ENCODE data around the gene KPNA1. TPM values are rescaled to one million over a fixed set of nuclear protein-coding genes. Genes with fewer than 3 reads are reported as not detected.

Gene KPNA1
- total and polyA plus RNA-seq, 8 donors, result 39.6 to 71.4 (median 45.0) TPM

DNA sequence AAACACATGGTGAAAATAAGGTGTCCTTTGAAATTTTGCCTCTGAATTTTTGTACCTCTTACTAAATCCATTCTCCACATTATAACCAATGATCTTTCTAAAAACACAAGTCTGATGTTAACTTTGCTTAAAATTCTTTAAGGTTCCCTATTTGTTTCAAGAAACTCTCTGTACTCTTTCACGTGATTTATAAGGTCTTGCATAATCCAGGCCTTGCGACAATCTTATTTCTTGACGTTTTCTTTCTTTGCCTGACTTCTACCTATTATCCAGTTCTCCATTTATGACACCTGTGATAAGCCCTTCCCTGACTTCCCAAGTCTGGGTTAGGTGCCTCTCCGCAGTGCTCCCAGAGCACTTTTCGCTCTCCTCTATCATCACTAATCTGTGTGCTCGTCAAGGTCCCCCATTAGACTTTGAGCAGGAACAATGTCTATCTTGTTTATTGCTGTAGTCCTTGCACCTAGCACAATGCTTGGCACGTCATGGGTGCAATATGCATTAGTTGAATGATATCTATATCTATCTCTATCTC is 24.3 kb upstream of the KPNA1 start:
- H3K4me3 ChIP-seq, result no peak overlapping the region
- TF ChIP-seq, protein P1, sequence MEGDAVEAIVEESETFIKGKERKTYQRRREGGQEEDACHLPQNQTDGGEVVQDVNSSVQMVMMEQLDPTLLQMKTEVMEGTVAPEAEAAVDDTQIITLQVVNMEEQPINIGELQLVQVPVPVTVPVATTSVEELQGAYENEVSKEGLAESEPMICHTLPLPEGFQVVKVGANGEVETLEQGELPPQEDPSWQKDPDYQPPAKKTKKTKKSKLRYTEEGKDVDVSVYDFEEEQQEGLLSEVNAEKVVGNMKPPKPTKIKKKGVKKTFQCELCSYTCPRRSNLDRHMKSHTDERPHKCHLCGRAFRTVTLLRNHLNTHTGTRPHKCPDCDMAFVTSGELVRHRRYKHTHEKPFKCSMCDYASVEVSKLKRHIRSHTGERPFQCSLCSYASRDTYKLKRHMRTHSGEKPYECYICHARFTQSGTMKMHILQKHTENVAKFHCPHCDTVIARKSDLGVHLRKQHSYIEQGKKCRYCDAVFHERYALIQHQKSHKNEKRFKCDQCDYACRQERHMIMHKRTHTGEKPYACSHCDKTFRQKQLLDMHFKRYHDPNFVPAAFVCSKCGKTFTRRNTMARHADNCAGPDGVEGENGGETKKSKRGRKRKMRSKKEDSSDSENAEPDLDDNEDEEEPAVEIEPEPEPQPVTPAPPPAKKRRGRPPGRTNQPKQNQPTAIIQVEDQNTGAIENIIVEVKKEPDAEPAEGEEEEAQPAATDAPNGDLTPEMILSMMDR (IDR thresholded peaks at IDR 0.05), result no peak

DNA sequence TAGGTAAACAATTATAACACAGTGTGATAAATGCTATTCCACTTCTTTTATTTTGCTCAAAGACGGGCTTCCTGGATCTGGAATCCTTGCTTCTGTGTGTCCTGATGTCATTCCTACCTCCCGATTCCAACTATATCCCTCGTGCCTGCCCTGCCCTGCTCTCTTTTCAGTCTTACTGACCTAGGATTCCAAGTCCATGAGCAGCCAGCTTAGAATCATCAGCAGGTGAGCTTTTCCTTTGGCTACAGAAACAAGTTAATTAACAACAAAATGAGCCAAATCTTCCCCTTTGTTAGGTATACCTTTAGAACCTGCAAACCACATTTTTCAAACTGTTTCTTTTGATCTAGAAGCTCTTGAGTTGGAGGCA is 21.9 kb upstream of the KPNA1 start:
- ATAC-seq, result no peak
- H3K4me3 ChIP-seq, result no peak overlapping the region
- DNase-seq, result no peak
- no peak overlapping the region for H3K27ac ChIP-seq
- H3K4me1 ChIP-seq, result peaks cover 0 to 16% of the 10 kb centered on the region in 2 donors
- H3K36me3 ChIP-seq, result peaks cover 6 to 99% of the 10 kb centered on the region in 2 donors
- H3K27me3 ChIP-seq, result no peaks in the 10 kb centered on the region
- intact Hi-C loops (cut with DNase I), result no loop called here
- TF ChIP-seq, protein P1 (IDR thresholded peaks at IDR 0.05), result no peak
- no peaks in the 10 kb centered on the region for H3K9me3 ChIP-seq

More for the DNA sequence above, 24.3 kb upstream of the KPNA1 start:
- Histone ChIP-seq H3K27ac (peak overlapping the region in 1 of 2 donors; percentile 29), H3K9me3 (no peaks in the 10 kb centered on the region), H3K4me1 (peaks cover 0 to 15% of the 10 kb centered on the region in 2 donors), H3K27me3 (no peaks in the 10 kb centered on the region), H3K36me3 (peaks cover 6 to 98% of the 10 kb centered on the region in 2 donors)
- intact Hi-C loops (cut with DNase I), result no loop called here
- DNase-seq (no peak), ATAC-seq (no peak)

DNA sequence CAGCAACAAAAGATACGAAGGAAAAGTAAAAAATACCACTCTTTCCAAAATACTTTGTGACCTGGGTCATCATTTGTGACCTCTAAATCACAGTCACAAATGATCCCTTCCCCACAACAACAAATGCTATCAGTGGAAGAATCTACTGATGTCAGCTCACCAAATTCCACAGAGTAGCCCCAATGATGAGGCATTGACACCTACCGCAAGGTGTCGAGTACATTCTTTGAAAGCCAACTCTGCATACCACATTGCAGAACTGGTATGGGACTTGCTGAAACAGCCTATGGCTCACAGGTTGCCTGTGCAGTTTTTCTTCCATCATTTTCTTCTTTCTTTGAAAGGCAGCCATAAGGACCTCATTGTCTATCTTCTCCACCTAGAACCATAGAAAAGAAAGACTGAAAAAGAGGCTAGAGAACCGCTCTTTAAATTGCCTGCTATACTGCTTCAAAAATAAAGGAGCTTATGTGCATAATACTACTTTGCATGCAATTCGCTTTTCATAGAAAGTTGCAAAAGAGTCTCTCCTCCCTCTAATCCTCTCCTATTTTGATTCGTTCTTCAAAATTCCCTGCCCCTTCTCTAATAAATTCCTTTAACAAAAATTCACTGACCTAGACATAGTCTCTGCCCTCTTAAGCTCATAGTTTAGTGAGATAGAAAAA is 21.4 kb upstream of the KPNA1 start:
- Histone ChIP-seq H3K27ac (no peak overlapping the region), H3K9me3 (no peaks in the 10 kb centered on the region), H3K27me3 (no peaks in the 10 kb centered on the region), H3K4me1 (peaks cover 0 to 16% of the 10 kb centered on the region in 2 donors), H3K36me3 (peaks cover 6 to 99% of the 10 kb centered on the region in 2 donors), H3K4me3 (no peak overlapping the region)
- ATAC-seq (no peak), DNase-seq (no peak)
- intact Hi-C loops (cut with DNase I), result no loop called here
- TF ChIP-seq, protein P1 (IDR thresholded peaks at IDR 0.05), result no peak

DNA sequence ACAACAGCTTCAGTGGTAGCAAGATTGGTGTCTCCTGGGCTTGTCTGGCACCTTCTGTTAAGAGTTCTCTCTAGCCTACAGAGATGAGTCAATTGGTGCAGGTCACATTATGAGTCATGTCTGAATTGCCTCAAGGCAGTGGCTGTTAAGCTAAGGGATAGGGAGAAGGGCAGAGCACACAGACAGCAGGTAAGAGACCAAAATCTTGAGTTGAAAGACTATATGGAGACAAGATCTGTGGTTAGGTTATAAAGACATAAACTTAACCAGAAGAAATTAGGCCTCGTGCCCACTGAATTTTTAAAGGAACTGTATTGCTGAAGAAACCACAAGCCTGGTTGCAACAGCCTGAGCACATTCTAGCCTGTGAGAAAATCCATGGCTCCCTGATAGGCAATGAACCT is 19.2 kb upstream of the KPNA1 start:
- Histone ChIP-seq H3K4me1 (peaks cover 0 to 7% of the 10 kb centered on the region in 2 donors), H3K4me3 (no peak overlapping the region), H3K27me3 (no peaks in the 10 kb centered on the region), H3K27ac (no peak overlapping the region), H3K36me3 (peaks cover 0 to 99% of the 10 kb centered on the region in 2 donors), H3K9me3 (no peaks in the 10 kb centered on the region)
- peak; percentile 74 for ATAC-seq
- no peak for DNase-seq
- TF ChIP-seq, protein P1 (IDR thresholded peaks at IDR 0.05), result no peak
- intact Hi-C loops (cut with DNase I), result no loop called here

DNA sequence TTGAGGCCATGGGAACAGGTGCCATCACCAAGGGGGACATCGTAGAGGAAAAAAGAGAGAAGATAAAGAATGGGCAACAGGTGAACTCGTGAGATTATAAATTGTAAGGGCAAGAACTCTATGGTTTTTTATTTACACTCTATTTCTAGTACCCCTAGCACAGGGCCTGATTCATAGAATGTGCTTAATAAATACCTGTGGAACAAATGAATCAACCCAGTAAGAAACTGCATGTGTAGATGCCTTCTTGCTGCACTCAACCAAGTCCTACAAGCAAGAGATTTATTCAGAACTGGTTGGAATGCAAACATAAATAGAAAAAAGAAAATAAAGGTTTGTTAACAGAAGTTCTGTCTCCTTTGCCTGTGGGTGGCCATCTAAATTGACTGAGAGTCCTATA is 18.7 kb upstream of the KPNA1 start:
- ATAC-seq (no peak), DNase-seq (no peak)
- no peak overlapping the region for H3K27ac ChIP-seq
- TF ChIP-seq, protein P1 (IDR thresholded peaks at IDR 0.05), result no peak
- no peak overlapping the region for H3K4me3 ChIP-seq
- peaks cover 0 to 3% of the 10 kb centered on the region in 2 donors for H3K4me1 ChIP-seq
- intact Hi-C loops (cut with DNase I), result no loop called here
- no peaks in the 10 kb centered on the region for H3K9me3 ChIP-seq
- no peaks in the 10 kb centered on the region for H3K27me3 ChIP-seq
- peaks cover 0 to 100% of the 10 kb centered on the region in 2 donors for H3K36me3 ChIP-seq

All from left lung (tissue), 10 donors.